GM19025 (cell line): ENCODE data around the gene PPP2R5D.
"Not testable (repeated sequence)": the region's sequence is repeated elsewhere in the genome, so short reads cannot be mapped to it uniquely, and the experiment has no call there.

ENCODE experiments used
- ATAC-seq: cut with Tn5 transposase; IDR thresholded peaks from one replicate; pipeline ENCODE4 v1.9.1; 2021; ENCODE audit warnings: mild to moderate bottlenecking, low read depth, moderate library complexity; ENCODE audit not compliant: unreplicated experiment

The PPP2R5D gene

DNA sequence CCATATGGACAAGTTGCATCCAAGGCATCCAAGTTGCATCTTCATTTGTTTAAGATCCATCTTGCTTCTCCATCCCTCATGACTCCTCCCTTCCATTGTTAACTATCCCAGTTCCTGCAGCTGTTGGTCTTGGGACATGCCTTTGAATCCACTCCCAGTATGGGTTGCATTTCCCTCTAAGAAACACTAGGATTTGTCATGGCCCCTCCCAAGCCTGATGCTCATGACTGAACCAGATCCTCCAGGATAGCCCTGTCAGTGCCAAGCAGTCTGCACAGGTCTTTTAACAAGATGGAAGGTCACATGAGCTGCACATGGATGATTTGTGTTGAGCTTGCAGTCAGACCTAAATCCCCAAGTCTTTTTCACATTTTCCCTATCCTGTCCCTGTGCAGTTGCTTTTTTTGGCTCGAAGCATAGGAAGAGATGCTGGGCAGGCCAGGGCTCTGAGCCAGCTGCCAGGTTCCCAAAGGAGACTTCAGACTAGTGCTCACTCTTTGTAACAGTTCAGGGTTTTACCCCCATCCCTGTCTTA is 4.2 kb downstream of the PPP2R5D start:
- no peak for ATAC-seq

DNA sequence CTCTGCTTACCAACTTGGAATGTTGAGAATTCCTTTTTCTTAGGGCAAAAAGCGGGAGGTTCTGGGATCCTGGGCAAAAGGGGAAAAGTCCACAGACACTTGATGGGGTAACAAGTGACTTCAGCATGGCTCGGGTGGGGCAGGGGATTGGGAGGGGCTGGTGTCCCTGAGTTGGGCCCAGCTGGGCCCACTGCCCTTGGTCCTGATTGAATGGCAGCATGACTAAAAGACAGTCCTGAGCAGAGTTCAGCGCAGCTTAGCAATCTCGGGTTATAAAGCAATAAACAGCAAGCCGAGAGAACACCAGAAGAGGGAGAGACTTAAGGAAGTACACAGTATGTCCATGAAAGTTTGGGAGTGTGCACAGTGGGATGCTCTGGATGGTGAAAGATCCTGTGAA is 5.6 kb downstream of the PPP2R5D start:
- ATAC-seq: no peak

DNA sequence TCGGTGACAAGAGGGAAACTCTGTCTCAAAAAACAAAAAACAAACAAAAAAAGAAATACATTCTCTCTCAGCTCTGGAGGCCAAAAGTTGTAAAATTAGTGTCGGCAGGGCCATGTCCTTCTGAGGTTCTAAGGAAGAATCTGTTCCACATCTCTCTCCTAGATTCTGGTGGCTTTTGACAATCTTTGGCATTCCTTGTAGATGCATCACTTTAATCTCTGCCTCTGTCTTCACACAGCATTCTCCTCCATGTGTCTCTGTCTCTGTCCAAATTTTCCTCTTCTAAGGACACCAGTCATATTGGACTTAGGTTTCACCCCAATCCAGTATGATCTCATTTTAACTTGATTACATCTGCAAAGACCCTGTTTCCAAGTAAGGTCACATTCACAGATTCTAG is 9.1 kb downstream of the PPP2R5D start:
- no peak for ATAC-seq

DNA sequence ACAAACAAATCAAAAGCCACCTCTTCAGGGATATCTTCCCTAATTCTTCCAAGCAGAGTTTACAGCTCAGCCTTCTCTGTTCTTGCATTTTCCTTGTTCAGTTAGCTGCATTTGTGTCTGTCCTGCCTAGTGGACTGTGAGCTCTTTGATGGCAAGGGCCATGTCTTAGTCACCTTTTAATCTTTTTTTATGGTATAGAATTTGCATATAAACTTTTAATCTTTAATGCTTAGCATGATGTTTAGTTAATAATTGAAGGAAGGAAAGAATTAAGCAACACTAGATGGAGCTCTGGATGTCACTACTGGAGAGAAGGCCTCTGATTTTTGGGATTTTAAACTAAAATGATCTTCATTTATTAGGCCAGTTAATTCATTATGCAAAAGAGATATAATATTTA is 12.1 kb downstream of the PPP2R5D start:
- no peak for ATAC-seq

DNA sequence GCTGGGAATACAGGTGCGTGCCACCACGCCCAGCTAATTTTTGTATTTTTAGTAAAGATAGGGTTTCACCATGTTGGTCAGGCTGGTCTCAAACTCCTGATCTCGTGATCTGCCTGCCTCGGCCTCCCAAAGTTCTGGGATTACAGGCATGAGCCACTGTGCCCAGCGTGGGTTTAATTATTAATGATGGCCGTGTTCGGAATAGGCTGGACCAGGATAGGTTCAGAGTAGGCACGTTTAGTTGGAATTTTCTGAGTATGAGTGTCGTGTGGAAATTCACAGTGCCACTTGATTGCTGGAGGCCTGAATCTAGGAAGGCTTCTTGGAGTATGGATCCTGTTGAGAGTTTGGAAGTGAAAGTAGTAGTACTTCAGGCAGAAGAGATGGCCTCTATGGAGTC is 13.8 kb downstream of the PPP2R5D start:
- not testable (repeated sequence) for ATAC-seq

DNA sequence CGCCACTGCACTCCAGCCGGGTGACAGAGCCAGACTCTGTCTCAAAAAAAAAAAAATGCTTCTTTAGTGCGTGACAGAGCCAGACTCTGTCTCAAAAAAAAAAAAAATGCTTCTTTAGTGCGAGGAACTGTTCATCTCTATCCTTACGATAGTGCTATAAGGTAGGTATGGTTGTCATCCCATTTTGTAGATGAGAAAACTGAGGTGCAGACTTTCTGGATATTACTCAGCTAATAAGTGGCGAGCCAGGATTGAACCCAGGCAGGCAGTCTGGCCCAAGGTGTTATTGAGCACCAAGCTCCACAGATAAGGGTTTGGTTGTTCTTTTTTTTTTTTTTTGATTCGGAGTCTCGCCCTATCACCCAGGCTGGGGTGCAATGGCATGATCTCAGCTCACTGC is 17.5 kb downstream of the PPP2R5D start:
- no peak for ATAC-seq

DNA sequence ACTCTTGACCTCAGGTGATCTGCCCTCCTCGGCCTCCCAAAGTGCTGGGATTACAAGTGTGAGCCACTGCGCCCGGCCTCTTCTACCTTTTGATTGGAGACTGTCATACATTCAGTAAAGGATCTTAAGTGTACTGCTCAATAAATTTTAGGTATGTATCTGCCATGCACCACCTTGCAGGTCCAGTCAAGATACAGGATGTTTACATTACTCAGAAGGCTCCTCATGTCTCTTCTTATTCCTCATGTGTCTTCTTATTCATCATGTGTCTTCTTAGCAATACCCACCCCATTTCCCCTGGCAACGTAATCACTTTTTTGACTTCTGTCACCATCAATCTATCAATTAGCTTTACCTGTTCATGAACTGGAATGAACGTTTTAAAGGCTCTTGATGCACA is 21.5 kb downstream of the PPP2R5D start:
- no peak for ATAC-seq

DNA sequence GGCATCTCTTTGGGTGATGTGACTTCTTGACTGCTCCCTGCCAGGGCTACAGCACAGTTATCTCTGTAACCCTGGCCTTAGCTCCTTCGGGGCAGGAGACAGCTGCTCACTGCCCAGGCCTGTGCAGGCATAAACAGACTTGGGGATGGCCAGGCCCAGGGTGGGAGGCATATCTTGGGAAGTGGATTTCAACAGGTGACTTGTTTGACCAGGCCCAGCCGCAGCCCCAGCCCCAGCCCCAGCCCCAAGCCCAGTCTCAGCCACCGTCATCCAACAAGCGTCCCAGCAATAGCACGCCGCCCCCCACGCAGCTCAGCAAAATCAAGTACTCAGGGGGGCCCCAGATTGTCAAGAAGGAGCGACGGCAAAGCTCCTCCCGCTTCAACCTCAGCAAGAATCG is 21.9 kb downstream of the PPP2R5D start:
- ATAC-seq: no peak

DNA sequence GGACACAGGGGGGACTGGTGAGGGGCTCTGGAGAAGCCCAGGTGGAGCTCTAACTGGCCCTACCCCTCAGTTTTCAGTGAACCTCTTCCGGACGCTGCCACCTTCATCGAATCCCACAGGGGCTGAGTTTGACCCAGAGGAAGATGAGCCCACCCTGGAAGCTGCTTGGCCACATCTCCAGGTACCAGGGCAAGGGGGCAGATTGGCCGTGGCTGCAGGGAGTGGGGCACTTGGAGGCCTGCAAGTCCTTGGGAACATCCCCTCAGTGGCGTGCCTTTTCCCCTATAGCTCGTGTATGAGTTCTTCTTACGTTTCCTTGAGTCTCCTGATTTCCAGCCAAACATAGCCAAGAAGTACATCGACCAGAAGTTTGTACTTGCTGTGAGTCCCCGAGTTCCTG is 22.8 kb downstream of the PPP2R5D start:
- no peak for ATAC-seq

DNA sequence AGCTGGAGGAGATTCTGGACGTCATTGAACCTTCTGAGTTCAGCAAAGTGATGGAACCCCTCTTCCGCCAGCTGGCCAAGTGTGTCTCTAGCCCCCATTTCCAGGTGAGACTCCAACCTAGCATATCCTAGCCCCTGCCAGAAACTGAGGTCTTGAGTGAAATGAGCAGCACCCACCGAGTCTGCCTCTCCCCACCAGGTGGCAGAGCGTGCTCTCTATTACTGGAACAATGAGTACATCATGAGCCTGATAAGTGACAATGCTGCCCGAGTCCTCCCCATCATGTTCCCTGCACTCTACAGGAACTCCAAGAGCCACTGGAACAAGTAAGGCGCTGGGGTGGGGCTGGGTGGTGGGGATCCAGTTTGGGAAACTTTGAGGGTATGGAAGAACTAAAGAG is 24.8 kb downstream of the PPP2R5D start:
- ATAC-seq: no peak

DNA sequence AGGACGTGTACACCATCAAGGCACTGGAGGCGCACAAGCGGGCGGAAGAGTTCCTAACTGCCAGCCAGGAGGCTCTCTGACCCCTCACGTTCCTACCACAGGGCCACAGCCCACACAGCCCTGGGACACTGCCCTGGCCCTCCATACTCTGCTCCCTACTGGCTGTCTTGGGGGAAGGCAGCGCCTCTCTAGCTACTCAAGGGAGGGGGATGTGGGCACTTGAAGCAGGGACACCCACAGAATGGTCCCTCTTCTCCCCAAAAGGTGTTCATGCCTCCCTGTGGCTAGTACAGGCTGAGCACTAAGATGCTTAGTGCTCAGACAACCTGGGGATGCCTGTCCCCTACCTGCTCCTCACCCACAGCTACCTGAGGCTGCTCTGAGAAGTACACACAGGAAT is 26.8 kb downstream of the PPP2R5D start:
- no peak for ATAC-seq

DNA sequence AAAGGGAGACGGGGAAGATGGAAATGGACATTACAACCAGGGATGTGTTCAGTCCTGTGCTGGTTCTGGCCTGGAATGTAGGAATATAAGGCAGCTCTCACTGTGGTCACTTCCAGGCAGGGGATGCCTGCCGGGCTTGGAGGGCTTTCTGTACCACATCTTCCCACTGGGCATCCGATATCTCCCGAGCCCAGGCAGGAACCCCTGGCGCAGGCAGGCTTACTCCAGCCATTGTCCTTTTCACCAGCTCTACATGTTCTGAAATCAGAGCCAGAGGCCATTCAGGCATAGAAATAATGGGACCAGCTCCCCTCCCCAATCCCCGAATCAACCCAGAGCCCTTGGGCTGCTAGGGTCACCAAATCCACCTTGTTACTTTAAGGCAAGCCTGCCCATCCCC is 28.0 kb downstream of the PPP2R5D start:
- ATAC-seq: no peak

DNA sequence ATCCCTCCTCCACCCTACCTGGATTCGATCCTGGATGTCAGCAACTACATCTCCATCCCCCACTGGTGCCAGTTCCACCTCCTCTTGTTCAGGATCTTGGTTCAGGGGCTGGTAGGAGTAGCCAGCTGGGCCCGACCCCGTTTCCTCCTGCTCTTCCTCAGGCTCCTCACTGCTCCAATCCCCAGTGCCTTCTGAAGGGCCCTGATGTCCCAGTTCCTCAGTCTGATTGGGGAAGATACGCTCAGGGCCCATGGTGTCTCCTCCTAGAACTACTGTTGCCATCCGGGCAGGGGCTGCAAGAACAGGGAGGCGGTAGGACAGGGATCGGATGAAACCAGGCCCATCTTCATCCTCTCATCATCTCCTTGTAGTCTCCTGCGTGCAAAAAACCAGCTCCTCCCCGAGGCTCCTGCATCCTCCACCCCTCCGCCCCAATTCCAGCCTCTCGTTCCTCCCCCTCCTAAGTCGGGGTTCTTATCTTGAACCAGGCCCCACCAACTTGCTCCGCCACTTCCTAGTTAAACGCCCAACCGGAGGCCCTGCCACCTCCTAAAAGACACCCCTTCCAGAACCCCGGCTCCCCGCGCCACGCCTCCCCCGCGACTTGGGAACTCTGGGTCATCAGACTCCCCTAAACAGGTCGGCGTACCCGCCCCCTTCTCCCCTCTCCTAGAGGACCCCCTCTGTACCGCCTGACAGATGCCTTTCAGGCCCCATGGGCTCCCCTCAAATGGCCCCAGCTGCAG is 28.9 kb downstream of the PPP2R5D start:
- ATAC-seq: no peak

DNA sequence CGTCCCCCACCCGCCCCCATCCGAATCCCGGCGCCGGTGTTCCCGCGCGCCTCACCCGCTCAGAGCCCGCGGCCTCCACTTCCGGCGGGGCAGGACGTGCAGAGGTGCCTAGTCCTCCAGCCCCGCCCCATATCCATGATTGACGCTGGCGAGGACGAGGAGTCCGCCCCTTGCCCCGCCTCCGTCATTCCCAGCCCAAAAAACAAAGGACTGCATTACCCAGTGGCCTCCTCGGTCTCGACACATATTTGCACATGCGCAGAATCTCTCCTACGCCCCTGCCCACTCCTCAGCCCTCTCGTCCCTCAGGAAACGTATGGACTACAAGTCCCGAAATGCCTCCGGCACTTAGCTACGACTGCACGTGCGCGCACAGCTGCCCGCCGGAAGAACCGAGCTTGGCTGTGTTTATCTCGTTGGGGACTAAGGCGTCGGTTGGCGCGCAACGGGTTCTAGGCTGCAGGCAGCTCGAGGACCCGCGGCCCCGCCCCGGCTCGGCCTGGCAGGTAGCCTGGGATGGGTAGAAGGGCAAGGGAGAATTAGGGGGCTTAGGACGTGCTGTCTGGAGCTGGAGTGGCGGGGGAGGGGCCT is 29.6 kb downstream of the PPP2R5D start, which contains the start of the genes KLHDC3 and MEA1:
Gene KLHDC3 (plus strand): TSS at position 407 of the 591 bp plus-strand sequence. CDS start 2,944 bp downstream, outside the sequence.
Gene MEA1 (minus strand): TSS at position 104 of the 591 bp plus-strand sequence. CDS start 133 bp downstream, outside the sequence.
- ATAC-seq: peak; percentile 92

DNA sequence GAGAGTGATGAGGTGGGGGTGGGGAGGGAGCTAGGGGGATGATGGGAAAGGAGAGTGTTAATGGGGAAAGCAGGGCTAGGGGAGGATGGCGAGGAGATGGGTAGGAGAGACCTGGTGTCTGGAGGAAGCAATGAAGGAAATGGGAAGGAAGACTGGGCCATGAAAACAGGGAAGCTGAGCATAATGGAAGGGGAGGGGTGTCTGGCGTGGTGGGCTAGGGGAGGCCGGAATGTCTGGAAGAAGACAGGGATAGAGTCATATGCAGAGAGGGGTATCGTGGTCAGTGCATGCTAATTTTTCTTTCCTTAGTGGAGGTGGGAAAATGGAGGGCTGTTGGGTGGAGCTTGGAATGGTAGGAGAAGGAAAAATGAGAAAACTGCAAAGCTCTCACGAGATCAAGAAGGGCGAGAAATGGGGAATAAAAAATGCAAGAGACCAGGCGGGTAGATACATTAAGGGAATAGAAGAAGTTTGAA is 30.1 kb downstream of the PPP2R5D start:
- no peak for ATAC-seq

DNA sequence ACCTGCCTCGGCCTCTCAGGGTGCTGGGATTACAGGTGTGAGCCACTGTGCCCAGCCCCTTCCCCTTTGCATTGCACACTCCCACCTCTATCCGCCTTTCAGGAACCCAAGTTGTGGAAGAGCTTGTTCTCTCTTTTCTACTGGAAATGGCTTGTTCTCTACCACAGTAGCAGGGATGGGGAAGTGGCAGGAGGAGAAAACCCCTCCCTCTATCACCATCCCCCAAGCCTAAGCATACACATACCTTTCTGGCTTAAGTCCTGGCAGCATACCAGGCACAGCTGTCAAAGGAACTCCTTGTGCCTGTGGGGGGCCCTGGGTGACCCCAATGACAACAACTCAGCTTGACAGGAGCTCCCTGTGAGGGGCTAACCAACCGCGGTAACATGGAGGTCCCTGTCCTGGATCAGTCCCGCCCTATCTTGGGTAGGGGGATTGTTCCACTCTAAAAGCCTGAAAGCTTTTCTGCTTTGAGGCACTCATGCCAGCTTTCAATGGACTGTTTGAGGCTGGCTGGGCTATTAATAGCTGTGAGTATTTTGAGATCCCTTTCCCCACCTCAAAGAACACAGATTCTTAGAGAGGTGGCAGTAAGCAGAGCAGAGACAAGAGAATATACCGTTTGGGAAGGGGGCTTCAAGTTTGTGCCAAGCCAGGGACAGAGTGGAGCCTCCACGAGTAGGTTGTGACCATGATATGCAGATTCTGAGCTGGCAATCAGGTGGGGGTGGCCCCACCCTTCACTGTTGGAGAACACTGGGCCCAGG is 32.0 kb downstream of the PPP2R5D start:
- ATAC-seq: no peak

DNA sequence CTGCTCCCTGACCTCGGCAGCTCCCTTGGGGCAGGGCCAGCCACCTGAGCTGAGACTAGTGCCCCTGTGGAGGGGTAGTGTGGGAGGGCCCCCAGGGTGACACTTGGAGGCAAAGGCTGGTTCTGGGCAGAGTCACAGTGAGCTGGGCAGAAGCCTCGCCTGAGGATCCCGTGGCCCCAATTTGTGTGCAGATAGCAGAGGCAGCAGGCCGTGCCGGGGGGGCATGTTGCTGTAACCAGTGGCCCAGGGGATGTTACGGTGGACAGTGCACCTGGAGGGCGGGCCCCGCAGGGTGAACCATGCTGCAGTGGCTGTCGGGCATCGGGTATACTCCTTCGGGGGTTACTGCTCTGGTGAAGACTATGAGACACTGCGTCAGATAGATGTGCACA is 32.6 kb downstream of the PPP2R5D start:
- no peak for ATAC-seq

DNA sequence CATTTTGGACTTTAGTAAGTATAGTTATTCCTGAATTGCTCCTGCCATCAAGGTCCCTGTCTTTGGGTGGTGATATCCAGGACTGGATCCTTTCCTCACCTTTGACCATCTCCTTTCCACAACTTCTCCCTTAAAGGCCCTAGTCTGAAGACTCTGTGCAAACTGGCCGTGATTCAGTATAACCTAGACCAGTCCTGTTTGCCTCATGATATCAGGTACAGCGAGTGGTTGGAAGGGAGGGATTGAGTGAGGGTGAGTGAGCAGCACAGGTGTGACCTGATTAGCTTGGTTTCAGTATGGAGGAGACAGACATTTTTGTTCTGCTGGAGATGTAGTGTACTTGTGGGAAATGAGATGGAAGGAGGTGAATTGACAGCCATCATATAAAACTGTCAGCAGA is 34.8 kb downstream of the PPP2R5D start:
- no peak for ATAC-seq

DNA sequence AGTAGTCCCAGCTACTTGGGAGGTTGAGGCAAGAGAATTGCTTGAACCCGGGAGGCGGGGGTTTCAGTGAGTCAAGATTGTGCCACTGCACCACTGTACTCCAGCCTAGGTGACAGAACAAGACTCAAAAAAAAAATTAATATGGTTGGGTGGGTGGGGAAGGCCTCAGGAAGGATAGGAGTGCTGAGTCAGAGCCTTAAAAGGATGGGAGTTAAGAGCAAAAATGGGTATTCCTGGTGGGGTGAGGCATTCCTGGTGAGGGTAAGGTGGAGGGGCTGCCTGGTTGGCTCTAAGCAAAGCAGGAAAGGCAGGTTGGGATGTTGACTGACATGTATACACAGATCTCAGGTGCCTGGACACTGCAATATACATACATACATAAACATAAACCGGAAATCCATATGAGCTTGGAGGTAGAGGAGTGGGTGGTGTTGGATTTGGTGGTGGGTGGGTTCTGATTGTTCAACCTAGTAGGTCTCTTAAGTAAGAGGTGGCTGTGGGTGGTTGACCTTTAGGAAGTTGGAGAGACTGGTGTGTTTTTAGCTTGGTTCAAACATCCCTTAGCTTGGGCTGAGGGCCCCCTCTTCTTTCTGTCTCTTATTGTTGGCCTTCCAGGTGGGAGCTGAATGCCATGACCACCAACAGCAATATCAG is 35.8 kb downstream of the PPP2R5D start:
- no peak for ATAC-seq

DNA sequence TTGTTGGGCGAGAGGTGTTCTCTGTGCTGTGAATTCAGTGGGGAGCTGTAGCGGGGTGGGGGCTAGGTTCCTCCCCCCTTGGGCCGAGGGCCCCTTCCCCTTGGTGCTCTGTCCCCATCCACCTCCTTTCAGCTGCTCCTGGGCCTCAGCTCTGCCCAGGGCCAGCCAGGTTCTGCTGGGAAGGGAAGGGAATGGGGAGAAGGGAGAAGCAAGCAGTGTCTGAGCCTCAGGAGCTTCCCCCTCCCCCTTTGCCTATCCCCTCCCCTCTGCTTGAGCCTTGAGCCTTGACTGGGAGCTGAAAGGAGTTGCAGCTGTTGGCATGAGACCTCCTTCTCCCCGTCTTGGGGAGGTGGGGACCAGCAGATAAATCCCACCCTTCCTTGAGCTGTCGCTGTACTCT is 36.5 kb downstream of the PPP2R5D start:
- no peak for ATAC-seq
